Breast epithelium (tissue), 3 donors: ENCODE results near the gene NNT.
"Not testable (repeated sequence)": the region's sequence is repeated elsewhere in the genome, so short reads cannot be mapped to it uniquely, and the experiment has no call there.

Experiments used
- POLR2A ChIP-seq: fragments of 450-650 bp; IDR thresholded peaks from one replicate; pipeline ENCODE4 v1.6.1; 2016; ENCODE audit warnings: antibody characterized with exemption, mild to moderate bottlenecking, moderate library complexity
- POLR2AphosphoS5 ChIP-seq, 3 donors: sonication (generic); formaldehyde crosslinking; IDR thresholded peaks; one replicate each; pipeline ENCODE4 v1.6.1; 2017; ENCODE audit warnings: antibody characterized with exemption in 3 of 3

GRCh38 chr5:43666728-43667127, 63.7 kb downstream of the NNT start:
- not testable (repeated sequence) for TF ChIP-seq POLR2A; POLR2AphosphoS5 (IDR thresholded peaks at IDR 0.05)
